Activated CD4-positive, alpha-beta T cell treated with anti-CD3 and anti-CD28 coated beads for 1 hour (primary cell): Measurements from ENCODE around the gene ZNF488.

Source experiments
- DNase-seq: peaks from one replicate; pipeline ENCODE4 v3.0.0-alpha.2; 2020

The ZNF488 gene

GRCh38 chr10:47326927-47327330 is 57.2 kb downstream of the ZNF488 start:
- DNase-seq: no peak

GRCh38 chr10:47326306-47326926 is 57.7 kb downstream of the ZNF488 start:
- no peak for DNase-seq

- DNase-seq: no peak
These were observed 58.5 kb downstream of the ZNF488 start for GRCh38 chr10:47325303-47326291.

GRCh38 chr10:47323636-47324296 is 60.3 kb downstream of the ZNF488 start:
- DNase-seq: no peak

- DNase-seq: no peak
These were observed 61.0 kb downstream of the ZNF488 start for GRCh38 chr10:47323087-47323486.

- no peak for DNase-seq
These were observed 61.6 kb downstream of the ZNF488 start, which contains the start of gene GDF2 for GRCh38 chr10:47322300-47323061. Gene GDF2, plus strand, starts transcription at chr10:47322454. Its CDS starts 215 bp downstream, at chr10:47322669.

GRCh38 chr10:47321521-47322195 is 62.4 kb downstream of the ZNF488 start:
- no peak for DNase-seq

GRCh38 chr10:47320812-47321211 is 63.3 kb downstream of the ZNF488 start:
- DNase-seq: no peak

- no peak for DNase-seq
These were observed 64.3 kb downstream of the ZNF488 start for GRCh38 chr10:47319784-47320183.

- no peak for DNase-seq
These were observed 65.4 kb downstream of the ZNF488 start for GRCh38 chr10:47318706-47319105.

- DNase-seq: no peak
These were observed 66.8 kb downstream of the ZNF488 start for GRCh38 chr10:47317251-47317650.

- DNase-seq: no peak
These were observed 68.0 kb downstream of the ZNF488 start for GRCh38 chr10:47316131-47316530.
